GM23338 (cell line): ENCODE measurements around the gene ACTG1. TPM values are rescaled to one million over a fixed set of nuclear protein-coding genes. Genes with fewer than 3 reads are reported as not detected.
"Not testable (repeated sequence)": the region's sequence is repeated elsewhere in the genome, so short reads cannot be mapped to it uniquely, and the experiment has no call there.

Source experiments
- ATAC-seq: fragments of 200-7000 bp; cut with Tn5 transposase; 3 replicates; pipeline ENCODE4 v1.9.1; 2020
- DNase-seq: peaks from one replicate; pipeline ENCODE4 v3.0.0-alpha.2; 2015; ENCODE audit warnings: low spot score
- H2AFZ ChIP-seq: fragments of 200-600 bp; sonication (generic); 2 replicates; pipeline ENCODE4 v1.8.0; 2016; ENCODE audit warnings: antibody characterized with exemption, mild to moderate bottlenecking, moderate library complexity
- H3F3A ChIP-seq: fragments of 200-600 bp; sonication (generic); replicated peaks from 2 replicates; pipeline ENCODE4 v1.8.0; 2017; ENCODE audit warnings: antibody characterized with exemption, mixed run types, low read depth
- H3K27ac ChIP-seq: fragments of 200-600 bp; sonication (generic); 2 replicates; pipeline ENCODE4 v1.6.1; 2016; ENCODE audit warnings: low read depth
- H3K27me3 ChIP-seq: fragments of 200-600 bp; sonication (generic); 2 replicates; pipeline ENCODE4 v1.8.0; 2016; ENCODE audit warnings: mild to moderate bottlenecking, mixed run types, moderate library complexity; ENCODE audit not compliant: insufficient read depth
- H3K36me3 ChIP-seq: fragments of 200-600 bp; sonication (generic); 2 replicates; pipeline ENCODE4 v1.8.0; 2016; ENCODE audit warnings: mild to moderate bottlenecking; ENCODE audit not compliant: insufficient read depth
- H3K4me1 ChIP-seq: fragments of 200-600 bp; sonication (generic); 2 replicates; pipeline ENCODE4 v1.8.0; 2016; ENCODE audit warnings: mild to moderate bottlenecking, moderate library complexity; ENCODE audit not compliant: insufficient read depth
- H3K4me2 ChIP-seq: fragments of 200-600 bp; sonication (generic); 2 replicates; pipeline ENCODE4 v1.7.1; 2017; ENCODE audit warnings: mixed run types
- H3K4me3 ChIP-seq: fragments of 200-600 bp; sonication (generic); 2 replicates; pipeline ENCODE4 v1.6.1; 2016; ENCODE audit warnings: mixed run types
- H3K79me2 ChIP-seq: fragments of 200-600 bp; sonication (generic); replicated peaks from 2 replicates; pipeline ENCODE4 v1.8.0; 2017; ENCODE audit warnings: mild to moderate bottlenecking; ENCODE audit not compliant: insufficient read depth
- H3K9me2 ChIP-seq: fragments of 200-600 bp; sonication (generic); 2 replicates; pipeline ENCODE4 v1.8.0; 2017; ENCODE audit not compliant: insufficient read depth
- H4K20me1 ChIP-seq: fragments of 200-600 bp; sonication (generic); replicated peaks from 2 replicates; pipeline ENCODE4 v1.8.0; 2017; ENCODE audit warnings: mild to moderate bottlenecking; ENCODE audit not compliant: insufficient read depth
- H3K27ac Mint-ChIP-seq: 2 replicates; pipeline ENCODE4 v1.8.0; 2020; ENCODE audit warnings: inconsistent platforms, mild to moderate bottlenecking, moderate library complexity, mixed read lengths
- H3K27me3 Mint-ChIP-seq: 3 replicates; pipeline ENCODE4 v1.8.0; 2022; ENCODE audit warnings: low read depth, mild to moderate bottlenecking, moderate library complexity, mixed read lengths, inconsistent platforms; ENCODE audit not compliant: insufficient read depth, poor library complexity
- H3K36me3 Mint-ChIP-seq: 3 replicates; pipeline ENCODE4 v1.8.0; 2021; ENCODE audit warnings: low read depth, mild to moderate bottlenecking, inconsistent platforms, moderate library complexity, mixed read lengths
- H3K4me1 Mint-ChIP-seq: 3 replicates; pipeline ENCODE4 v1.8.0; 2020; ENCODE audit warnings: mild to moderate bottlenecking, inconsistent platforms, mixed read lengths
- H3K4me3 Mint-ChIP-seq: 3 replicates; pipeline ENCODE4 v1.8.0; 2021; ENCODE audit warnings: moderate library complexity, mild to moderate bottlenecking, inconsistent platforms, mixed read lengths
- H3K9me3 Mint-ChIP-seq: 3 replicates; pipeline ENCODE4 v1.8.0; 2020; ENCODE audit warnings: moderate library complexity, mild to moderate bottlenecking, inconsistent platforms, mixed read lengths
- EZH2 ChIP-seq: fragments of 200-600 bp; sonication (generic); IDR thresholded peaks from one replicate; pipeline ENCODE4 v1.8.0; 2017; ENCODE audit warnings: antibody characterized with exemption, mild to moderate bottlenecking, low read depth; ENCODE audit not compliant: unreplicated experiment
- EZH2phosphoT487 ChIP-seq: fragments of 200-600 bp; sonication (generic); IDR thresholded peaks from one replicate; pipeline ENCODE4 v1.8.1; 2018; ENCODE audit warnings: antibody characterized with exemption; ENCODE audit not compliant: unreplicated experiment
- NANOG ChIP-seq: IDR thresholded peaks from 2 replicates; pipeline ENCODE4 v1.6.1; 2016; ENCODE audit warnings: antibody characterized with exemption, borderline replicate concordance
- STAT1 ChIP-seq: IDR thresholded peaks from one replicate; pipeline ENCODE4 v1.6.1; 2016; ENCODE audit warnings: antibody characterized with exemption; ENCODE audit not compliant: unreplicated experiment
- ZNF114 ChIP-seq: fragments of 250-450 bp; sonication (Bioruptor Pico); IDR thresholded peaks from 2 replicates; pipeline ENCODE4 v1.5.0; 2020; ENCODE audit warnings: mild to moderate bottlenecking, moderate library complexity
- polyA plus RNA-seq: library from polyadenylated mRNA; unstranded; fragments of >200 nt; fragmentation: Nextera tagmentation; extraction: Ambion mirVana; gene quantifications from 2 replicates; pipeline ENCODE4 v1.2.1, GENCODE V29; 2016
- total RNA-seq: library from RNA; depleted of rRNA; stranded (reverse); fragments of >200 nt; shearing (Covaris generic); gene quantifications from 2 replicates; pipeline ENCODE4 v1.2.3, GENCODE V29; 2014
- TF ChIP-seq, protein P1 (sequence below), 2 experiments: fragments of 200-600 bp in 1 of 2; sonication (generic) in 1 of 2; conservative IDR thresholded peaks; 2 replicates each; pipeline versions ENCODE4 v1.5.1 to v1.6.1; 2016 to 2017; ENCODE audit warnings: antibody characterized with exemption in 2 of 2, low read depth in 2 of 2, mild to moderate bottlenecking in 2 of 2, moderate library complexity in 1 of 2
- TF ChIP-seq, protein P2 (sequence below): fragments of 250-450 bp; sonication (Bioruptor Pico); IDR thresholded peaks from 2 replicates; pipeline ENCODE4 v1.5.0; 2020; ENCODE audit warnings: mild to moderate bottlenecking, moderate library complexity
- TF ChIP-seq, protein P3 (sequence below): IDR thresholded peaks from 2 replicates; pipeline ENCODE4 v1.6.1; 2016; ENCODE audit warnings: antibody characterized with exemption
- TF ChIP-seq, protein P4 (sequence below): IDR thresholded peaks from one replicate; pipeline ENCODE4 v1.6.1; 2018; ENCODE audit warnings: antibody characterized with exemption; ENCODE audit not compliant: unreplicated experiment

The ACTG1 gene
- total and polyA plus RNA-seq, 2 experiments from 2014 or later, result 1,867 to 4,739 TPM

DNA sequence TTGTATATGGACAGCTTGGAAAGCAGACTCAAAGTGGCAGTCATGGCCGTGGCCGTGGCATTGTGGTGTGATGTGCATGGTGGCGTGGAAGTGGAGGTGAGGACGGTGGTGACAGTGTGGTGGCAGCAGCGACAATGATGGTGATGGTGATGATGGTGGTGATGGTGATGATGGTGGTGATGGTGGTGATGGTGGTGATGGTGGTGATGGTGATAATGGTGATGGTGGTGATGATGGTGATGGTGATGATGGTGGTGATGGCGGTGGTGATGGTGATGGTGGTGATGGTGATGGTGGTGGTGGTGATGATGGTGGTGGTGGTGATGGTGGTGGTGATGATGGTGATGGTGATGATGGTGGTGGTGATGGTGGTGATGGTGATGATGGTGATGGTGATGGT lies 18.4 kb upstream of the ACTG1 start:
- H4K20me1 ChIP-seq, H3K4me1 ChIP-seq, H3K4me2 ChIP-seq, H2AFZ ChIP-seq, ATAC-seq, H3K79me2 ChIP-seq, H3F3A ChIP-seq, H3K4me3 Mint-ChIP-seq, H3K27ac ChIP-seq, H3K27ac Mint-ChIP-seq, H3K4me3 ChIP-seq, DNase-seq, H3K4me1 Mint-ChIP-seq, H3K9me2 ChIP-seq, H3K36me3 Mint-ChIP-seq, H3K9me3 Mint-ChIP-seq, H3K36me3 ChIP-seq: not testable (repeated sequence)
- H3K27me3 ChIP-seq, result peaks cover 13% of the 10 kb centered on the region
- peaks cover 27% of the 10 kb centered on the region for H3K27me3 Mint-ChIP-seq

DNA sequence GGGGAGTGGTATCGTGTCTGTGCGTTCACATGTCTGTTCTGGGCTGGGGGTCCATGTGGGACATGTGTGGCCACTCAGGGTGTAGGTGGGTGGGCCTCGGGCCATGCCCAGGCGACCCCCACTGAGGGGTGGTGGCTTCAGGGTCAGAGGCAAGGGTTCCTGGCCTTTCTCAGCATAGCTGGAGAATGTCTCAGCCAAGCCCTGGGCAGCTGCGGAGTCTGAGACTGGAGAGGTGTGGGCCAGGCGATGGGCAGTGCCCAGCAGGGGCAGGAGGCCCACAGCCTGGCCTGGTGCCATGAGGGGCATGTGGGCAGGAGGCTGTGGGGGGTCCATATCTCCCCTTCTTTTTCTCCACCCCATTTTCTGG lies 16.8 kb upstream of the ACTG1 start:
- no peak overlapping the region for H3K27ac ChIP-seq
- H3K36me3 ChIP-seq, result no peaks in the 10 kb centered on the region
- H3K4me1 ChIP-seq, result no peaks in the 10 kb centered on the region
- no peak for DNase-seq
- H3K79me2 ChIP-seq, result no peaks in the 10 kb centered on the region
- H3K27me3 Mint-ChIP-seq, result peaks cover 24% of the 10 kb centered on the region
- no peaks in the 10 kb centered on the region for H4K20me1 ChIP-seq
- H3K9me2 ChIP-seq, result 0 out of 2 replicates have a peak, but pooled peaks cover 4% of the 10 kb centered on the region
- no peaks in the 10 kb centered on the region for H3K4me1 Mint-ChIP-seq
- no peaks in the 10 kb centered on the region for H3K9me3 Mint-ChIP-seq
- H3K36me3 Mint-ChIP-seq, result no peaks in the 10 kb centered on the region
- H3K4me3 Mint-ChIP-seq, result no peak overlapping the region
- ATAC-seq, result no peak
- no peaks in the 10 kb centered on the region for H3F3A ChIP-seq
- no peak overlapping the region for H3K4me2 ChIP-seq
- no peak overlapping the region for H3K27ac Mint-ChIP-seq
- H3K27me3 ChIP-seq, result peaks cover 9% of the 10 kb centered on the region; the same call in 1 of the 2 replicates
- no peak overlapping the region for H3K4me3 ChIP-seq
- H2AFZ ChIP-seq, result no peak overlapping the region
- TF ChIP-seq, protein P1, sequence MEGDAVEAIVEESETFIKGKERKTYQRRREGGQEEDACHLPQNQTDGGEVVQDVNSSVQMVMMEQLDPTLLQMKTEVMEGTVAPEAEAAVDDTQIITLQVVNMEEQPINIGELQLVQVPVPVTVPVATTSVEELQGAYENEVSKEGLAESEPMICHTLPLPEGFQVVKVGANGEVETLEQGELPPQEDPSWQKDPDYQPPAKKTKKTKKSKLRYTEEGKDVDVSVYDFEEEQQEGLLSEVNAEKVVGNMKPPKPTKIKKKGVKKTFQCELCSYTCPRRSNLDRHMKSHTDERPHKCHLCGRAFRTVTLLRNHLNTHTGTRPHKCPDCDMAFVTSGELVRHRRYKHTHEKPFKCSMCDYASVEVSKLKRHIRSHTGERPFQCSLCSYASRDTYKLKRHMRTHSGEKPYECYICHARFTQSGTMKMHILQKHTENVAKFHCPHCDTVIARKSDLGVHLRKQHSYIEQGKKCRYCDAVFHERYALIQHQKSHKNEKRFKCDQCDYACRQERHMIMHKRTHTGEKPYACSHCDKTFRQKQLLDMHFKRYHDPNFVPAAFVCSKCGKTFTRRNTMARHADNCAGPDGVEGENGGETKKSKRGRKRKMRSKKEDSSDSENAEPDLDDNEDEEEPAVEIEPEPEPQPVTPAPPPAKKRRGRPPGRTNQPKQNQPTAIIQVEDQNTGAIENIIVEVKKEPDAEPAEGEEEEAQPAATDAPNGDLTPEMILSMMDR (conservative IDR thresholded peaks at IDR 0.05; ENCODE audit: low read depth in 2 of 2), result no peak
- TF ChIP-seq, protein P2, sequence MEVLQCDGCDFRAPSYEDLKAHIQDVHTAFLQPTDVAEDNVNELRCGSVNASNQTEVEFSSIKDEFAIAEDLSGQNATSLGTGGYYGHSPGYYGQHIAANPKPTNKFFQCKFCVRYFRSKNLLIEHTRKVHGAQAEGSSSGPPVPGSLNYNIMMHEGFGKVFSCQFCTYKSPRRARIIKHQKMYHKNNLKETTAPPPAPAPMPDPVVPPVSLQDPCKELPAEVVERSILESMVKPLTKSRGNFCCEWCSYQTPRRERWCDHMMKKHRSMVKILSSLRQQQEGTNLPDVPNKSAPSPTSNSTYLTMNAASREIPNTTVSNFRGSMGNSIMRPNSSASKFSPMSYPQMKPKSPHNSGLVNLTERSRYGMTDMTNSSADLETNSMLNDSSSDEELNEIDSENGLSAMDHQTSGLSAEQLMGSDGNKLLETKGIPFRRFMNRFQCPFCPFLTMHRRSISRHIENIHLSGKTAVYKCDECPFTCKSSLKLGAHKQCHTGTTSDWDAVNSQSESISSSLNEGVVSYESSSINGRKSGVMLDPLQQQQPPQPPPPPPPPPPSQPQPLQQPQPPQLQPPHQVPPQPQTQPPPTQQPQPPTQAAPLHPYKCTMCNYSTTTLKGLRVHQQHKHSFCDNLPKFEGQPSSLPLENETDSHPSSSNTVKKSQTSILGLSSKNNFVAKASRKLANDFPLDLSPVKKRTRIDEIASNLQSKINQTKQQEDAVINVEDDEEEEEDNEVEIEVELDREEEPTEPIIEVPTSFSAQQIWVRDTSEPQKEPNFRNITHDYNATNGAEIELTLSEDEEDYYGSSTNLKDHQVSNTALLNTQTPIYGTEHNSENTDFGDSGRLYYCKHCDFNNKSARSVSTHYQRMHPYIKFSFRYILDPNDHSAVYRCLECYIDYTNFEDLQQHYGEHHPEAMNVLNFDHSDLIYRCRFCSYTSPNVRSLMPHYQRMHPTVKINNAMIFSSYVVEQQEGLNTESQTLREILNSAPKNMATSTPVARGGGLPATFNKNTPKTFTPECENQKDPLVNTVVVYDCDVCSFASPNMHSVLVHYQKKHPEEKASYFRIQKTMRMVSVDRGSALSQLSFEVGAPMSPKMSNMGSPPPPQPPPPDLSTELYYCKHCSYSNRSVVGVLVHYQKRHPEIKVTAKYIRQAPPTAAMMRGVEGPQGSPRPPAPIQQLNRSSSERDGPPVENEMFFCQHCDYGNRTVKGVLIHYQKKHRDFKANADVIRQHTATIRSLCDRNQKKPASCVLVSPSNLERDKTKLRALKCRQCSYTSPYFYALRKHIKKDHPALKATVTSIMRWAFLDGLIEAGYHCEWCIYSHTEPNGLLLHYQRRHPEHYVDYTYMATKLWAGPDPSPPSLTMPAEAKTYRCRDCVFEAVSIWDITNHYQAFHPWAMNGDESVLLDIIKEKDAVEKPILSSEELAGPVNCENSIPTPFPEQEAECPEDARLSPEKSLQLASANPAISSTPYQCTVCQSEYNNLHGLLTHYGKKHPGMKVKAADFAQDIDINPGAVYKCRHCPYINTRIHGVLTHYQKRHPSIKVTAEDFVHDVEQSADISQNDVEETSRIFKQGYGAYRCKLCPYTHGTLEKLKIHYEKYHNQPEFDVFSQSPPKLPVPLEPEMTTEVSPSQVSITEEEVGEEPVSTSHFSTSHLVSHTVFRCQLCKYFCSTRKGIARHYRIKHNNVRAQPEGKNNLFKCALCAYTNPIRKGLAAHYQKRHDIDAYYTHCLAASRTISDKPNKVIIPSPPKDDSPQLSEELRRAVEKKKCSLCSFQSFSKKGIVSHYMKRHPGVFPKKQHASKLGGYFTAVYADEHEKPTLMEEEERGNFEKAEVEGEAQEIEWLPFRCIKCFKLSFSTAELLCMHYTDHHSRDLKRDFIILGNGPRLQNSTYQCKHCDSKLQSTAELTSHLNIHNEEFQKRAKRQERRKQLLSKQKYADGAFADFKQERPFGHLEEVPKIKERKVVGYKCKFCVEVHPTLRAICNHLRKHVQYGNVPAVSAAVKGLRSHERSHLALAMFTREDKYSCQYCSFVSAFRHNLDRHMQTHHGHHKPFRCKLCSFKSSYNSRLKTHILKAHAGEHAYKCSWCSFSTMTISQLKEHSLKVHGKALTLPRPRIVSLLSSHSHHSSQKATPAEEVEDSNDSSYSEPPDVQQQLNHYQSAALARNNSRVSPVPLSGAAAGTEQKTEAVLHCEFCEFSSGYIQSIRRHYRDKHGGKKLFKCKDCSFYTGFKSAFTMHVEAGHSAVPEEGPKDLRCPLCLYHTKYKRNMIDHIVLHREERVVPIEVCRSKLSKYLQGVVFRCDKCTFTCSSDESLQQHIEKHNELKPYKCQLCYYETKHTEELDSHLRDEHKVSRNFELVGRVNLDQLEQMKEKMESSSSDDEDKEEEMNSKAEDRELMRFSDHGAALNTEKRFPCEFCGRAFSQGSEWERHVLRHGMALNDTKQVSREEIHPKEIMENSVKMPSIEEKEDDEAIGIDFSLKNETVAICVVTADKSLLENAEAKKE (CRISPR knock-in tag), result no peak
- TF ChIP-seq EZH2 (no peak), STAT1 (no peak), EZH2phosphoT487 (no peak), NANOG (no peak), ZNF114 (CRISPR knock-in tag) (no peak)
- TF ChIP-seq, protein P3, sequence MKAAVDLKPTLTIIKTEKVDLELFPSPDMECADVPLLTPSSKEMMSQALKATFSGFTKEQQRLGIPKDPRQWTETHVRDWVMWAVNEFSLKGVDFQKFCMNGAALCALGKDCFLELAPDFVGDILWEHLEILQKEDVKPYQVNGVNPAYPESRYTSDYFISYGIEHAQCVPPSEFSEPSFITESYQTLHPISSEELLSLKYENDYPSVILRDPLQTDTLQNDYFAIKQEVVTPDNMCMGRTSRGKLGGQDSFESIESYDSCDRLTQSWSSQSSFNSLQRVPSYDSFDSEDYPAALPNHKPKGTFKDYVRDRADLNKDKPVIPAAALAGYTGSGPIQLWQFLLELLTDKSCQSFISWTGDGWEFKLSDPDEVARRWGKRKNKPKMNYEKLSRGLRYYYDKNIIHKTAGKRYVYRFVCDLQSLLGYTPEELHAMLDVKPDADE, result no peak
- TF ChIP-seq, protein P4, sequence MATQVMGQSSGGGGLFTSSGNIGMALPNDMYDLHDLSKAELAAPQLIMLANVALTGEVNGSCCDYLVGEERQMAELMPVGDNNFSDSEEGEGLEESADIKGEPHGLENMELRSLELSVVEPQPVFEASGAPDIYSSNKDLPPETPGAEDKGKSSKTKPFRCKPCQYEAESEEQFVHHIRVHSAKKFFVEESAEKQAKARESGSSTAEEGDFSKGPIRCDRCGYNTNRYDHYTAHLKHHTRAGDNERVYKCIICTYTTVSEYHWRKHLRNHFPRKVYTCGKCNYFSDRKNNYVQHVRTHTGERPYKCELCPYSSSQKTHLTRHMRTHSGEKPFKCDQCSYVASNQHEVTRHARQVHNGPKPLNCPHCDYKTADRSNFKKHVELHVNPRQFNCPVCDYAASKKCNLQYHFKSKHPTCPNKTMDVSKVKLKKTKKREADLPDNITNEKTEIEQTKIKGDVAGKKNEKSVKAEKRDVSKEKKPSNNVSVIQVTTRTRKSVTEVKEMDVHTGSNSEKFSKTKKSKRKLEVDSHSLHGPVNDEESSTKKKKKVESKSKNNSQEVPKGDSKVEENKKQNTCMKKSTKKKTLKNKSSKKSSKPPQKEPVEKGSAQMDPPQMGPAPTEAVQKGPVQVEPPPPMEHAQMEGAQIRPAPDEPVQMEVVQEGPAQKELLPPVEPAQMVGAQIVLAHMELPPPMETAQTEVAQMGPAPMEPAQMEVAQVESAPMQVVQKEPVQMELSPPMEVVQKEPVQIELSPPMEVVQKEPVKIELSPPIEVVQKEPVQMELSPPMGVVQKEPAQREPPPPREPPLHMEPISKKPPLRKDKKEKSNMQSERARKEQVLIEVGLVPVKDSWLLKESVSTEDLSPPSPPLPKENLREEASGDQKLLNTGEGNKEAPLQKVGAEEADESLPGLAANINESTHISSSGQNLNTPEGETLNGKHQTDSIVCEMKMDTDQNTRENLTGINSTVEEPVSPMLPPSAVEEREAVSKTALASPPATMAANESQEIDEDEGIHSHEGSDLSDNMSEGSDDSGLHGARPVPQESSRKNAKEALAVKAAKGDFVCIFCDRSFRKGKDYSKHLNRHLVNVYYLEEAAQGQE, result no peak
